Activated T-cell treated with anti-CD3 and anti-CD28 coated beads for 24 hours (primary cell): ENCODE results near the gene CLASP1.
"Not testable (repeated sequence)": the region's sequence is repeated elsewhere in the genome, so short reads cannot be mapped to it uniquely, and the experiment has no call there.

Source experiments
- DNase-seq: peaks from one replicate; pipeline ENCODE4 v3.0.0-alpha.2; 2020; ENCODE audit warnings: low read depth

CLASP1 gene

GRCh38 chr2:121348128-121348740, 301.0 kb downstream of the CLASP1 start:
- no peak for DNase-seq

GRCh38 chr2:121346859-121347258, 302.4 kb downstream of the CLASP1 start:
- no peak for DNase-seq

GRCh38 chr2:121346407-121346806, 302.9 kb downstream of the CLASP1 start:
- DNase-seq, result no peak

DNA sequence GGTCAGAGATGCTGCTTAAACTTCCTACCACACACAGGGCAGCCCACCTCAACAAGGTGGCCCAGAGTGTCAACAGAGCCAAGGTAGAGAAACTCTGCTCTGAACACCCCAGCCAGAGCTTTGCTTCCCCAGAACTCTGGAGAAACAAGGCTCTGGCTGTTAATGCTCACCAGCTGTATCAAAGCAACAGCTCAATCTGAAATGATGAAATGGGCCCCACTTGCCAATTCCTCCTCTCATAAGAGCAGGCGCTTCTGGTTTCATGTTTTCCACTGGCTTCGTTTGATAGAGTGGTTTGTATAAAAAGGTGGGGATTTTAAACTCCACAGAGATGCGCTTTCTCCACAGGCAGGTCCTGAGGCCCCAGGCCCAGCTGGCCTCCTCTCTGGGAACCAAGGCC, 303.4 kb downstream of the CLASP1 start:
- DNase-seq, result no peak

DNA sequence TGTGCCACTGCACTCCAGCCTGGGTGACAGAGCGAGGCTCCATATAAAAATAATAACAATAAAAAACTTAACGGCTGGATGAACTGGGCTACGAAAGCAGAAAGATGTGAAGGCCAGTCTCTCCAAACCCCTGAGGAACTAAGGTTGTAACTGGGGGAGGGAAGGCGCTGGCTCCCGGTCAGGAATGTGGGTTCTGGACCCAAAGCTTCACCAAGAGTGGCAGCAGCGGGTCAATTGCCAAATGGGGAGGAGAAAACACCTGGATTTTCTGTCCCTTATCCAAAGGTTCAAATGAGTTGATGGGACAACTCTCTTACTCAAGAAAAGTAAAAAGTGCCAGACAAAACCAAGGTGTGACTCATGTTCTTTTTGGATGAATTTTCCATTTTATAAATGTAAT, 304.2 kb downstream of the CLASP1 start:
- DNase-seq, result no peak

GRCh38 chr2:121343828-121344399, 305.3 kb downstream of the CLASP1 start:
- not testable (repeated sequence) for DNase-seq

DNA sequence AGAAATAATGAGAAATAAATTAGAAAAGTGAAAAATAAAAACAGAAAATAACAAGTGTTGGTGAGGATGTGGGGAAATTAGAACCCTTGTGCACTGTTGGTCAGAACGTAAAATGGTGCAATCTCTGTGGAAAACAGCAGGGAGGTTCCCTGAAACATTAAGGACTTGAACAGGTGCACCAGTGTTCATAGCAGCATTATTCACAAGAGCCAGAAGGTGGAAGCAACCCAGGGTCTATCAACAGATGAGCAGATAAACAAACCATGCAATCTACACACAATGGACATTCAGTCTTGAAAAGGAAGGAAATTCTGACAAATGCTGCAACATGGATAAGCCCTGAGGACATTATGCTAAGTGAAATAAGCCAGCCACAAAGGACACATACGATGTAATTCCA, 306.1 kb downstream of the CLASP1 start:
- no peak for DNase-seq

DNA sequence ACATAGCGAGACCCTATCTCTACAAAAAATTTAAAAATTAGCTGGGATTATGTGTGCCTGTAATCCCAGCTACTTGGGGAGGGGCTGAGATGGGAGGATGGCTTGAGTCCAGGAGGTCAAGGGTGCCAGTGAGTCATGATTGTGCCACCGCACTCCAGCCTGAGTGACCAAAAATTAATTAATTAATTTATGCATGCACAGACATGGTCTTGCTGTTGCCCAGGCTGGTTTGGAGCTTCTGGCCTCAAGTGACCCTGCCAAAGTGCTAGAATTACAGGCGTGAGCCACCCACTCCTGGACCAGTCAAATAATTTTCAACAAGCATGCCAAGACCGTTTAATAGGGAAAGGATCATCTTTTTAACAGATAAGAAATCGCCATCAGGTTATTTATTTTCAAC, 306.5 kb downstream of the CLASP1 start:
- no peak for DNase-seq

DNA sequence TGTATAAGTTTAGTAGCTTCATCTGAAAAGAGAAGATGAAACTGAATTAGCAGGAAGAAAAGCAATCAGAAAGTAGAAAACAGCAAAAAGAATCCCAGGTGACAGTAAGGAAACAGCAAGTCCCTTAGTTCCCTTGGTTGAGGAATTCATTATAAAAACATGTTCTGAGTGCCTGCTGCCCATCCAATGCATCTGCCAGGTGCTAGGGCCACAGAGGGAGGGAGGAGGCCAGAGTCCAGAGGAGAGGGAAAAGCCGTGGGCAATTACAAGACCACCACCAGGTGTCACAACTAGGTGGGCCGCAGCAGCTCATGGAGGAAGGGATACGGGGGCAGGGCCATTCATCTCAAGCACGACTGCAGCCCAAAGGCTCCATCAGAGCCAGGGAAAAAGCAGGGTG, 308.3 kb downstream of the CLASP1 start:
- DNase-seq, result no peak

GRCh38 chr2:121338281-121338680, 311.0 kb downstream of the CLASP1 start:
- DNase-seq, result no peak

GRCh38 chr2:121336528-121337294, 312.6 kb downstream of the CLASP1 start:
- DNase-seq, result no peak

GRCh38 chr2:121335294-121336290, 313.7 kb downstream of the CLASP1 start:
- DNase-seq, result no peak

- DNase-seq, result no peak
Measured at GRCh38 chr2:121334581-121335293, 314.5 kb downstream of the CLASP1 start.

GRCh38 chr2:121333834-121334558, 315.3 kb downstream of the CLASP1 start:
- no peak for DNase-seq

DNA sequence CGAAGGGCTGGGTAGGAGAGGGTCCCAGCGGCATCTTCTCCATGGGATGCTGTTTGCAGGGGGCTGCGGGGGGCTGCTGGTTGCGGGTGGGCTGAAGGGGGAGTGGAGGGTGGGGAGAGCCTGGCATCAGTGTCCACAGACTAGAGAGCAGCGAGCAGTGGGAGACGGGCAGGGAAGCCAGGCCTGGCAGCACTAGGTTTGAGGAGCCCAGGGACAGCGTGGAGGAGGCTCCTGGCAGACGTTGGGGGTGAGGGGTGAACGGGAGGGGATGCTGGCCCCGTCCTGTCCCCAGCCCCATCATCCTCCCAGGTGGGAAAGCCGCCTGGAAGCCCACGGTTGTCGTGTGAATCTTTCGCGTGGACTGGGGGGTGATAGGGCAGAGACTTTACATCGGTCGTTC, 316.0 kb downstream of the CLASP1 start:
- DNase-seq, result no peak

DNA sequence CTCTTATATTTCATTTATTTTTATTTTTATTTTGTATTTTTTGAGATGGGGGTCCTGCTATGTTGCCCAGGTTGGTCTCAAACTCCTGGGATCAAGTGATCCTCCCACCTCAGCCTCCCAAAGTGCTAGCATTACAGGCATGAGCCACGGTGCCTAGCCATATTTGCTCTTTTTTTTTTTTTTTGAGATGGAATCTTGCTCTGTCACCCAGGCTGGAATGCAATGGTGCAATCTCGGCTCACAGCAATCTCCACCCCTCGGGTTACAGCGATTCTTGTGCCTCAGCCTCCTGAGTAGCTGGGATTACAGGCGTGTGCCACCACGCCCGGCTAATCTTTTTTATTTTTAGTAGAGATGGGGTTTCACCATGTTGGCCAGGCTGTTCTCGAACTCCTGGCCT, 317.9 kb downstream of the CLASP1 start:
- not testable (repeated sequence) for DNase-seq

DNA sequence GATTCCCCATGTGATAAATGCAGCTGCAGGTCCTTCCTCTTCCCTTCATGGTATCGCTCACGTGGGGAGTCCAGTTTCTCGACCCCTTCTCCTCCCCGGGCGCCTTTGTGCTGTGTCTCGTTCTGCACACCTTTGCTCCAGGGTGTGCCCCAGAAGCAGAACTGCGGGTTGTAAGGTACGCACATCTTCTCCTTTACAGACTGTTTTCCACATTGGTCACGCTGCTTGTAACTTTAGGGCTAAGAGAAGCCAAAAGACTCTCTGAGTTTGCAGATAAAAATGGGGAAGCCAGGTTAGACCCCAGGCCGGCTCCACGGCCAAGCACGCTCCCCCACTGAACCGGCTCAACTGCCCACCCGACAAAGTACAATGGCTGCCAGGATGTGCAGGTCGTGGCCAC, 318.3 kb downstream of the CLASP1 start:
- no peak for DNase-seq

GRCh38 chr2:121329786-121330185, 319.5 kb downstream of the CLASP1 start:
- no peak for DNase-seq

DNA sequence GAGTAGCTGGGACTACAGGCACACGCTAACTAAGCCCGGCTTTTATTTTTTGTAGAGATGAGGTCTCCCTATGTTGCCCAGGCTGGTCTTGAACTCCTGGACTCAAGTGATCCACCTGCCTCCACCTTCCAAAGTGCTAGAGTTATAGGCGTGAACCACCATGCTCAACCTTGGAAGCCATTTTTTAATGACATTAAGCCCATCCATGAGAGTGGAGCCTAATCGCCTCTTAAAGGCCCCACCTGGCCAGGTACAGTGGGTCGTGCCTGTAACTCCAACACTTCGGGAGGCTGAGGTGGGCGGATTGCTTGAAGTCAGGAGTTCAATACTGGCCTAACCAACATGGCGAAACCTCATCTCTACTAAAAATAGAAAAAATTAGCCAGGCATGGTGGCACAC, 322.6 kb downstream of the CLASP1 start:
- no peak for DNase-seq

GRCh38 chr2:121324601-121325000, 324.7 kb downstream of the CLASP1 start:
- no peak for DNase-seq

DNA sequence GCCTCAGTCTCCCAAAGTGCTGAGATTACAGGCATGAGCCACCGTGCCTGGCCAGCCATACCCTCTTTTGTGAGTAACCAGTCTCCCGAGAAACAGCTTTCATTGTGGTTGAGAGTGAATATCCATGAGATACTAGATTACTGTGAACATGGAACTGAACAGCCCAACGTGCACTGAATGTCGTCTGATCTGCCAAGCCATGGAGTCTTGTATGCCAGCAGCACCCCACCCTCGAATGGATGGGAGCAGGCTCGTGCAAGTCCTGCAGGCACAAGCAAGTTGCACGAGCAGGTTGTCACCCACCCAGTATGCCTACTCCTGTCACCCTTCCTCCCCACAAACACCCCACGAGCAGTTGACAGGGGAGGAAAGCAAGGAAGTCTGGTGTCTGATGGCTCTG, 327.8 kb downstream of the CLASP1 start:
- no peak for DNase-seq
